Upper lobe of left lung (tissue), 6 donors: ENCODE results near the gene CD300LG. TPM values are rescaled to one million over a fixed set of nuclear protein-coding genes. Genes with fewer than 3 reads are reported as not detected.

ENCODE experiments used
- ATAC-seq, 2 donors: fragments of 200-7000 bp; cut with Tn5 transposase; one replicate each; pipeline ENCODE4 v1.9.1; 2022; ENCODE audit warnings: mild to moderate bottlenecking in 2 of 2, moderate library complexity in 2 of 2; ENCODE audit not compliant: low FRiP score in 2 of 2
- DNase-seq, 2 donors: peaks; one replicate each; pipeline ENCODE4 v3.0.0-alpha.2; 2019 to 2020
- H3K27ac ChIP-seq, 4 donors: fragments of 200-600 bp; sonication (generic); one replicate each; pipeline ENCODE4 v1.5.1; 2016 to 2019
- H3K27me3 ChIP-seq, 4 donors: fragments of 200-600 bp; sonication (generic); one replicate each; pipeline ENCODE4 v1.5.1; 2017 to 2019
- H3K36me3 ChIP-seq, 4 donors: fragments of 200-600 bp; sonication (generic); one replicate each; pipeline ENCODE4 v1.5.1; 2016 to 2019
- H3K4me1 ChIP-seq, 4 donors: fragments of 200-600 bp; sonication (generic); one replicate each; pipeline ENCODE4 v1.5.1; 2018 to 2019
- H3K4me3 ChIP-seq, 4 donors: fragments of 200-600 bp; sonication (generic); one replicate each; pipeline ENCODE4 v1.5.1; 2017 to 2019; ENCODE audit warnings: mild to moderate bottlenecking in 2 of 4, moderate library complexity in 1 of 4
- H3K9me3 ChIP-seq, 4 donors: fragments of 200-600 bp; sonication (generic); one replicate each; pipeline ENCODE4 v1.5.1; 2018 to 2019
- CTCF ChIP-seq, 6 experiments: fragments of 450-650 bp in 4 of 6; fragments of 200-600 bp in 2 of 6; sonication (generic) in 2 of 6; IDR thresholded peaks; one replicate each; pipeline ENCODE4 v1.5.1; 2016 to 2019; ENCODE audit warnings: antibody characterized with exemption in 6 of 6
- EP300 ChIP-seq, 4 donors: sonication (generic); formaldehyde crosslinking; IDR thresholded peaks; one replicate each; pipeline ENCODE4 v1.5.1; 2017; ENCODE audit warnings: antibody characterized with exemption in 4 of 4, control low read depth in 2 of 4
- POLR2A ChIP-seq, 4 donors: fragments of 450-650 bp; IDR thresholded peaks; one replicate each; pipeline ENCODE4 v1.5.1; 2016 to 2017; ENCODE audit warnings: antibody characterized with exemption in 4 of 4, mild to moderate bottlenecking in 2 of 4
- POLR2AphosphoS5 ChIP-seq, 2 donors: sonication (generic); formaldehyde crosslinking; IDR thresholded peaks; one replicate each; pipeline ENCODE4 v1.5.1; 2017; ENCODE audit warnings: antibody characterized with exemption in 2 of 2
- WGBS, 2 donors: methylation state at CpG; one replicate each; pipeline ENCODE4 v1.1.5; 2017 to 2018; 5-methylcytosine and 5-hydroxymethylcytosine counted together
- total RNA-seq, 6 donors: library from RNA; depleted of rRNA in 4 of 6; stranded (reverse); fragments of >200 nt in 4 of 6; gene quantifications; one replicate each; pipeline versions ENCODE4 v1.1.0 to v1.2.1, GENCODE V29; 2016 to 2021
- donor health status: DM: no; HTN: no; CAD: no; lungs with moderate emphysema.
- donor health status: DM: no; HTN: yes; CAD: no; lungs with severe emphysema.

The CD300LG gene
- total RNA-seq, 6 donors from 2014 or later, result 0.71 to 65.9 (median 7.8) TPM

GRCh38 chr17:43814714-43815113, 32.3 kb upstream of the CD300LG start:
- no peak for TF ChIP-seq POLR2AphosphoS5 (IDR thresholded peaks at IDR 0.05)
- TF ChIP-seq POLR2A (IDR thresholded peaks at IDR 0.05), result no peak
- TF ChIP-seq CTCF (IDR thresholded peaks at IDR 0.05), result no peak
- TF ChIP-seq EP300 (IDR thresholded peaks at IDR 0.05), result no peak
- H3K27me3 ChIP-seq, result no peaks in the 10 kb centered on the region
- DNase-seq (no peak), ATAC-seq (no peak)
- 19 to 28% methylated on average over 1 of the region's 1 CpG for WGBS, 2 donors
- H3K27ac ChIP-seq, result no peak overlapping the region
- H3K36me3 ChIP-seq, result peaks cover 0 to 87% (median 36%) of the 10 kb centered on the region in 4 donors
- peaks cover 0 to 5% (median 2%) of the 10 kb centered on the region in 4 donors for H3K4me1 ChIP-seq
- H3K9me3 ChIP-seq, result no peaks in the 10 kb centered on the region
- H3K4me3 ChIP-seq, result no peak overlapping the region

GRCh38 chr17:43816336-43817320, 30.3 kb upstream of the CD300LG start:
- H3K4me1 ChIP-seq, result peaks cover 0 to 5% (median 2%) of the 10 kb centered on the region in 4 donors
- no peak overlapping the region for H3K4me3 ChIP-seq
- H3K36me3 ChIP-seq, result peaks cover 0 to 90% (median 33%) of the 10 kb centered on the region in 4 donors
- ATAC-seq (no peak), DNase-seq (no peak)
- 94 to 96% methylated on average over 20 to 24 of the region's 24 CpGs for WGBS, 2 donors
- TF ChIP-seq EP300 (IDR thresholded peaks at IDR 0.05), result no peak
- no peak for TF ChIP-seq CTCF (IDR thresholded peaks at IDR 0.05)
- TF ChIP-seq POLR2A (IDR thresholded peaks at IDR 0.05), result no peak
- no peak for TF ChIP-seq POLR2AphosphoS5 (IDR thresholded peaks at IDR 0.05)
- no peaks in the 10 kb centered on the region for H3K9me3 ChIP-seq
- no peak overlapping the region for H3K27ac ChIP-seq
- H3K27me3 ChIP-seq, result no peaks in the 10 kb centered on the region

- no peak for TF ChIP-seq POLR2AphosphoS5 (IDR thresholded peaks at IDR 0.05)
- no peak for TF ChIP-seq POLR2A (IDR thresholded peaks at IDR 0.05)
- TF ChIP-seq EP300 (IDR thresholded peaks at IDR 0.05), result no peak
- TF ChIP-seq CTCF (IDR thresholded peaks at IDR 0.05), result no peak
- 92 to 100% methylated on average over 2 to 5 of the region's 9 CpGs for WGBS, 2 donors
- Histone ChIP-seq H3K36me3 (peaks cover 0 to 79% (median 30%) of the 10 kb centered on the region in 4 donors), H3K27me3 (no peaks in the 10 kb centered on the region), H3K4me3 (no peak overlapping the region), H3K4me1 (peaks cover 3 to 10% (median 7%) of the 10 kb centered on the region in 4 donors), H3K9me3 (no peaks in the 10 kb centered on the region), H3K27ac (no peak overlapping the region)
- DNase-seq (no peak), ATAC-seq (no peak)
Measured at GRCh38 chr17:43817826-43818225, 29.1 kb upstream of the CD300LG start.

- Histone ChIP-seq H3K27me3 (no peaks in the 10 kb centered on the region), H3K27ac (no peak overlapping the region), H3K4me1 (peaks cover 14 to 21% (median 17%) of the 10 kb centered on the region in 4 donors), H3K4me3 (no peak overlapping the region), H3K36me3 (peaks cover 0 to 68% (median 19%) of the 10 kb centered on the region in 4 donors), H3K9me3 (no peaks in the 10 kb centered on the region)
- TF ChIP-seq CTCF (IDR thresholded peaks at IDR 0.05) (no peak), POLR2AphosphoS5 (IDR thresholded peaks at IDR 0.05) (no peak), POLR2A (IDR thresholded peaks at IDR 0.05) (no peak), EP300 (IDR thresholded peaks at IDR 0.05) (no peak)
- ATAC-seq (no peak), DNase-seq (no peak)
- WGBS, 2 donors, result 89 to 92% methylated on average over 5 of the region's 5 CpGs
Measured at GRCh38 chr17:43818966-43819365, 28.0 kb upstream of the CD300LG start.
